Measurements from ENCODE around the gene SULF2. TPM values are rescaled to one million over a fixed set of nuclear protein-coding genes. Genes with fewer than 3 reads are reported as not detected.

SULF2 gene
- total RNA-seq, 1 donor from 2014 or later, result 94.5 TPM

DNA sequence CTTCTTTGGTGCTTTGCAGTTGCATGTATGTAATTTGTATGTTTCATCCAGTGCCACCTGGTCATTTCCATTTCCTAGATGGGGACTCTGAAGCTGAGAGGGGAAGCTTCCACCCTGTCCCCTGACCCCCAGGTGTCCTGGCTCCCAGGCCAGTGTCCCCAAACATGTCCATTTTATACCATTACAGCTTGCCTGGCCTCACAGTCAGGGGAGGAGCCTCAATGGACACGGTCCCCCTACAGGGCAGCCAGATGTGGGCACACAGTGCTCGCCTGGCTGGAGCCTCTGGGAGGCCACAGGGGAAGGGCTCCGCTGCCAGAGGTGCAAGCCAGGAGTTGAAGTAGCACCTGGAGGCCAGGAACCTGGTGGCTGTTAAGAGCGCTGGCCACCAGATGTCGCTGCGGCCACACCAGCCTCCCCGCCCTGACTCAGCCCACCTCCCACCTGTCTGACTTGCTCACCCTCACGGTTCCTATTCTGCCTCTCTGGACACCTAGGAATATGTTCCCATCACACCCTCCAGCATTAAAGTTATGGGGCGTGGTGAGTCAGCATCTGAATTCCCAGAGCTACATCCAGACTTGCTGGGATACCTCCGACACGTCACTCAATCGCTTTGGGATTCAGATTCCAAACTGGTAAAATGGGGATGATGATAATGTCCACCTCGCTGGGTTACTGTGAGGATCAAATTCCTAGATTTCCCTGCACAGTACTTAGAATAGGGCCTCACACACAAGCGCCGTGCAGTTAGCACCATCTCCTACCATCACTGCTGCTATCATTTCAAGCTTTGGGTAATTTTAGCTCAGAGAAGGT lies 107.4 kb downstream of the SULF2 start:
- Mint-ChIP-seq H3K36me3 (ENCODE audit: insufficient read depth) (peaks cover 2% of the 10 kb centered on the region), H3K4me3 (ENCODE audit: low read depth) (no peak overlapping the region), H3K4me1 (ENCODE audit: low read depth) (no peaks in the 10 kb centered on the region), H3K27me3 (no peaks in the 10 kb centered on the region), H3K9me3 (ENCODE audit: low read depth) (no peaks in the 10 kb centered on the region), H3K27ac (no peak overlapping the region)
- TF ChIP-seq CTCF (IDR thresholded peaks at IDR 0.05; ENCODE audit: unreplicated experiment), result peak; percentile 86
- DNase-seq (ENCODE audit: low spot score, unreplicated experiment), result peak; percentile 70

- H3K36me3 Mint-ChIP-seq (ENCODE audit: insufficient read depth), result peaks cover 6% of the 10 kb centered on the region
Observed at GRCh38 chr20:47676912-47677634, 108.2 kb downstream of the SULF2 start.

DNA sequence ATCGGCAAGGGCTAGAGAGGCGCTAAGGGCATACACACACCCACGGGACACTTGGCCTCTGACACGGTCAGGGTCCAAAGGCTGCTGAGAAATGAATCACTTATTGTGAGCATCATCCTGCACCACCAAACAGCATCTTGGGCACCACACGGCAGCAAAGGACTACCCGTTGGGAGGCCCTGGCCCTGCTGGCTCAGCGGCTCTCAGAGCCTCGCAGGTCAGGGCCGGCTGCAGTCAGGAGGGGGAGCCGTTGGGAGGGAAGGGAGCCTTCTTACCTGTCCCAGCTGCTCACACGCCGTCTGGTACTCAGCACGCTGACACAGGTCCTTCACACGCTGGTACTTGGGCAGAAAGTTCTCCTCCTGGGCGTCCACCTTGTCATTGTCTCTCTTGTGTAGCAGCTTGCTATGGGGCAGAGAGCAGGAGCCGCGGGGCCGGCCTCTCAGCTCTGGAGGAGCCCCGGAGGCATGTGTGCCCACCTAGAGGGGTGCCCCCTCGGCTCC lies 109.0 kb downstream of the SULF2 start:
- Mint-ChIP-seq H3K4me3 (ENCODE audit: low read depth) (no peak overlapping the region), H3K9me3 (ENCODE audit: low read depth) (no peaks in the 10 kb centered on the region), H3K27me3 (no peaks in the 10 kb centered on the region), H3K27ac (no peak overlapping the region), H3K36me3 (ENCODE audit: insufficient read depth) (peaks cover 6% of the 10 kb centered on the region), H3K4me1 (ENCODE audit: low read depth) (no peaks in the 10 kb centered on the region)
- no peak for TF ChIP-seq CTCF (IDR thresholded peaks at IDR 0.05; ENCODE audit: unreplicated experiment)
- DNase-seq (ENCODE audit: low spot score, unreplicated experiment), result no peak

More at GRCh38 chr20:47676912-47677634, 108.2 kb downstream of the SULF2 start:
- no peak for DNase-seq (ENCODE audit: low spot score, unreplicated experiment)
- Mint-ChIP-seq H3K9me3 (ENCODE audit: low read depth) (no peaks in the 10 kb centered on the region), H3K4me1 (ENCODE audit: low read depth) (no peaks in the 10 kb centered on the region), H3K27me3 (no peaks in the 10 kb centered on the region), H3K27ac (no peak overlapping the region), H3K4me3 (ENCODE audit: low read depth) (no peak overlapping the region)
- TF ChIP-seq CTCF (IDR thresholded peaks at IDR 0.05; ENCODE audit: unreplicated experiment), result no peak

DNA sequence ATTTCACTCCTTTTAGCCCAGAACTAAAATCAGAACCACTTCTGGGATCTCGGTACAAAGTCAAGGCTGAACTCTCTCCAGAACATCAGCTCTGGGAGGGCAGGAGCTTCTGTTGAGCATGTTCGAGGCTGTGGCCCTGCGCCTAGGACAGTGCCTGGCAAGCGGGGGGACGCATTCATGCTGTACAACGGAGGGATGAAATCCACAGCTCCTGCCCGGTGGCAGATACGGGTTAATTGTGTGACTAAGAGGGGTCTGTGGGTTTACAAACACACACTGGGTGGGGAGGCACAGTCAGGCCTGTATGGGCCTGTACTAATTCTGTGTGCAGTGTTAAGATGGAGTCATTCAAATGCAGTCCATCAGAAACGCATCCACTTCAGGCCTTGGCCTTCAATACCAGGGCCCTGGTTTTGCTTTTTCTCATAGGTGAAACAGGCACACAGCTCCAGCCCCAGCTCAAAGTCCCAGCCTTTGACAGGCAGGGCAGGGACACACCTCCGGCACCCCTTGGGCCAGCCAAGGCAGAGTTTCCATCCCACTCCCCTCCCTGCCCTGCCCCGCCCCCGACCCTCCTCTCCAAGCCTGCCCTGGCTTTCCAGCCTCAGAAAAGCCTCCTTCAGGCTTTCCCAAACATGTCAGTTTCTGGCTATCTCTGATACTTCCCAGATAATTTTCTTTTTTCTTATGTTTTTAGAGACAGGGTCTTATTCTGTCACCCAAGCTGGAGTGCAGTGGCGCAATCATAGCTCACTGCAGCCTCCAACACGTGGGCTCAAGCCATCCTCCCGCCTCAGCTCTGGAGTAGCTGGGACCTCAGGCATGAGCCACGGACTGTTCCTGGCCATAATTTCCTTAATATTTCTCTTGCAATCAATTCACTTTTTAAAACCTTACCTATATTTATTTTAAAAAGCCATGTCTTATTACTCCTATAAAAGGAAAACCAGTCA lies 109.8 kb downstream of the SULF2 start:
- H3K4me1 Mint-ChIP-seq (ENCODE audit: low read depth), result no peaks in the 10 kb centered on the region
- no peaks in the 10 kb centered on the region for H3K27me3 Mint-ChIP-seq

More for the DNA sequence above, 109.8 kb downstream of the SULF2 start:
- Mint-ChIP-seq H3K27ac (no peak overlapping the region), H3K36me3 (ENCODE audit: insufficient read depth) (peaks cover 6% of the 10 kb centered on the region), H3K9me3 (ENCODE audit: low read depth) (no peaks in the 10 kb centered on the region), H3K4me3 (ENCODE audit: low read depth) (no peak overlapping the region)
- no peak for TF ChIP-seq CTCF (IDR thresholded peaks at IDR 0.05; ENCODE audit: unreplicated experiment)
- no peak for DNase-seq (ENCODE audit: low spot score, unreplicated experiment)
